Adrenal gland (tissue), 12 donors: ENCODE measurements around the gene ALOX15. TPM values are rescaled to one million over a fixed set of nuclear protein-coding genes. Genes with fewer than 3 reads are reported as not detected.
"Not testable (repeated sequence)": the region's sequence is repeated elsewhere in the genome, so short reads cannot be mapped to it uniquely, and the experiment has no call there.

Experiments used
- DNase-seq, 7 donors: peaks; one replicate each; pipeline ENCODE4 v3.0.0-alpha.2; 2019 to 2020
- H3K27ac ChIP-seq, 5 donors: fragments of 200-600 bp; sonication (generic) in 4 of 5; 1 replicate in 3 of 5; 2 replicates in 2 of 5; pipeline versions ENCODE4 v1.5.1 to v1.8.0; 2016 to 2020; ENCODE audit warnings: mild to moderate bottlenecking in 1 of 5
- H3K27me3 ChIP-seq: fragments of 200-600 bp; 2 replicates; pipeline ENCODE4 v1.8.0; 2021
- H3K36me3 ChIP-seq, 2 donors: fragments of 200-600 bp; replicated peaks in 1 of 2; 1 replicate in 1 of 2; 2 replicates in 1 of 2; pipeline versions ENCODE4 v1.5.1 to v1.8.0; 2018 to 2022
- H3K4me1 ChIP-seq, 2 donors: fragments of 200-600 bp; replicated peaks in 1 of 2; 1 replicate in 1 of 2; 2 replicates in 1 of 2; pipeline versions ENCODE4 v1.5.1 to v1.8.0; 2018 to 2021
- H3K4me3 ChIP-seq, 4 donors: fragments of 200-600 bp; sonication (generic) in 3 of 4; one replicate each; pipeline ENCODE4 v1.5.1; 2016 to 2018
- H3K9me3 ChIP-seq, 3 donors: fragments of 200-600 bp; sonication (generic) in 1 of 3; replicated peaks in 1 of 3; 1 replicate in 2 of 3; 2 replicates in 1 of 3; pipeline versions ENCODE4 v1.5.1 to v1.8.0; 2016 to 2021
- POLR2A ChIP-seq, 2 donors: fragments of 450-650 bp; IDR thresholded peaks; one replicate each; pipeline ENCODE4 v1.6.1; 2017; ENCODE audit warnings: antibody characterized with exemption in 2 of 2, mild to moderate bottlenecking in 2 of 2, moderate library complexity in 1 of 2
- WGBS, 4 donors: extraction: QIAGEN DNeasy Blood & Tissue Kit in 2 of 4; methylation state at CpG; one replicate each; pipeline versions ENCODE4 v1.1.5 to v1.1.7; 2013 to 2017; 5-methylcytosine and 5-hydroxymethylcytosine counted together
- intact Hi-C, 2 donors: fragments of 100-400 bp; cut with DNase I; formaldehyde crosslinking; loops; one replicate each; pipeline versions ENCODE4 v1.14.1 to v1.15.0; 2022 to 2023
- polyA plus RNA-seq, 3 donors: library from polyadenylated mRNA; stranded (reverse); fragments of 200-250 nt in 2 of 3; fragments of 350-450 nt in 1 of 3; fragmentation: Illumina TruSeq in 1 of 3; extraction: RNeasy Lipid Tissue Mini Kit (QIAGEN cat#74804) in 1 of 3; gene quantifications; one replicate each; pipeline ENCODE4 v1.2.3, GENCODE V29; 2013 to 2014
- total RNA-seq, 9 donors: library from RNA; depleted of rRNA in 4 of 9; stranded (reverse); fragments of >200 nt in 4 of 9; fragments of 120-200 nt in 1 of 9; fragmentation: NEBNext Ultra II Directional in 1 of 9; extraction: Animal tissue kit (Norgen Biotek cat#: 25700) in 1 of 9; gene quantifications; one replicate each; pipeline versions ENCODE4 v1.1.0 to v1.2.4, GENCODE V29; 2013 to 2023
- TF ChIP-seq, protein P1 (sequence below), 6 experiments: fragments of 450-650 bp in 4 of 6; fragments of 200-600 bp in 2 of 6; sonication (generic) in 1 of 6; IDR thresholded peaks; 1 replicate in 5 of 6; 2 replicates in 1 of 6; pipeline versions ENCODE4 v1.5.1 to v1.8.0; 2016 to 2021; ENCODE audit warnings: antibody characterized with exemption in 6 of 6, mild to moderate bottlenecking in 2 of 6, moderate library complexity in 1 of 6
- donor health status: healthy with polysubstance abuse.
- donor health status: Bipolar disorder and iron deficiency.
- donor health status: DM: yes; HTN: yes; CAD: no.
- donor health status: DM: no; HTN: no; CAD: no.
- donor health status: DM: no; HTN: no; CAD: no.
- donor health status: DM: yes; HTN: yes; CAD: no.

The ALOX15 gene
- total and polyA plus RNA-seq, 12 donors = 0.08 to 0.56 (median 0.22) TPM; not detected in 9

GRCh38 chr17:4664230-4664629 is 22.8 kb upstream of the ALOX15 start:
- H3K4me3 ChIP-seq = no peak overlapping the region

DNA sequence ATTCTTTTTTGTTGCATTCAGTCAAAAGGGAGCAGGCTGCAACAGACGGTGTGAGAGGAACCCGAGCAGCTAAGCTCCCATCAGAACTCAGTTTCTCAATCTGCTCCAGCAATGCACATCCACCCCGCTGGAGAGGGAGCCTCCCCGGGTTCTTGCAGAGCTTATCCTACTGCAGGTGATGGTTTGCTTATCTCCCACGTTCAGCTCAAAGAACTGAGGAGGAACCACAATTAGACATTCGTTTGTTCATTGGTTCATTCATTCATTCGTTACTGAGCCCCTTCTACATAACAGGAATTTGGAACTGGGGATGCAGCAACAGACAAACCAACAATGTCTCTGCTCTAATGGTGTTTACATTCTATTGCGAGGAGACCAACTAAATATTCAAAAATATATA is 22.2 kb upstream of the ALOX15 start:
- no peaks in the 10 kb centered on the region for H3K36me3 ChIP-seq
- no peak overlapping the region for H3K27ac ChIP-seq
- H3K9me3 ChIP-seq = no peaks in the 10 kb centered on the region
- no peaks in the 10 kb centered on the region for H3K4me1 ChIP-seq
- intact Hi-C loops = no loop called here
- WGBS, 4 donors = 71 to 80% (median 74%) methylated on average over 7 to 8 of the region's 8 CpGs
- no peak for TF ChIP-seq POLR2A (IDR thresholded peaks at IDR 0.05)
- TF ChIP-seq, protein P1, sequence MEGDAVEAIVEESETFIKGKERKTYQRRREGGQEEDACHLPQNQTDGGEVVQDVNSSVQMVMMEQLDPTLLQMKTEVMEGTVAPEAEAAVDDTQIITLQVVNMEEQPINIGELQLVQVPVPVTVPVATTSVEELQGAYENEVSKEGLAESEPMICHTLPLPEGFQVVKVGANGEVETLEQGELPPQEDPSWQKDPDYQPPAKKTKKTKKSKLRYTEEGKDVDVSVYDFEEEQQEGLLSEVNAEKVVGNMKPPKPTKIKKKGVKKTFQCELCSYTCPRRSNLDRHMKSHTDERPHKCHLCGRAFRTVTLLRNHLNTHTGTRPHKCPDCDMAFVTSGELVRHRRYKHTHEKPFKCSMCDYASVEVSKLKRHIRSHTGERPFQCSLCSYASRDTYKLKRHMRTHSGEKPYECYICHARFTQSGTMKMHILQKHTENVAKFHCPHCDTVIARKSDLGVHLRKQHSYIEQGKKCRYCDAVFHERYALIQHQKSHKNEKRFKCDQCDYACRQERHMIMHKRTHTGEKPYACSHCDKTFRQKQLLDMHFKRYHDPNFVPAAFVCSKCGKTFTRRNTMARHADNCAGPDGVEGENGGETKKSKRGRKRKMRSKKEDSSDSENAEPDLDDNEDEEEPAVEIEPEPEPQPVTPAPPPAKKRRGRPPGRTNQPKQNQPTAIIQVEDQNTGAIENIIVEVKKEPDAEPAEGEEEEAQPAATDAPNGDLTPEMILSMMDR (IDR thresholded peaks at IDR 0.05) = no peak
- no peaks in the 10 kb centered on the region for H3K27me3 ChIP-seq
- H3K4me3 ChIP-seq = no peak overlapping the region
- no peak for DNase-seq

More at GRCh38 chr17:4664230-4664629, 22.8 kb upstream of the ALOX15 start:
- intact Hi-C loops = no loop called here
- no peak overlapping the region for H3K27ac ChIP-seq
- H3K9me3 ChIP-seq = no peaks in the 10 kb centered on the region
- no peak for DNase-seq
- no peak for TF ChIP-seq POLR2A (IDR thresholded peaks at IDR 0.05)
- TF ChIP-seq, protein P1 (IDR thresholded peaks at IDR 0.05) = no peak
- H3K27me3 ChIP-seq = no peaks in the 10 kb centered on the region
- no peaks in the 10 kb centered on the region for H3K36me3 ChIP-seq
- 75 to 85% (median 79%) methylated on average over 9 of the region's 9 CpGs for WGBS, 4 donors
- H3K4me1 ChIP-seq = no peaks in the 10 kb centered on the region

DNA sequence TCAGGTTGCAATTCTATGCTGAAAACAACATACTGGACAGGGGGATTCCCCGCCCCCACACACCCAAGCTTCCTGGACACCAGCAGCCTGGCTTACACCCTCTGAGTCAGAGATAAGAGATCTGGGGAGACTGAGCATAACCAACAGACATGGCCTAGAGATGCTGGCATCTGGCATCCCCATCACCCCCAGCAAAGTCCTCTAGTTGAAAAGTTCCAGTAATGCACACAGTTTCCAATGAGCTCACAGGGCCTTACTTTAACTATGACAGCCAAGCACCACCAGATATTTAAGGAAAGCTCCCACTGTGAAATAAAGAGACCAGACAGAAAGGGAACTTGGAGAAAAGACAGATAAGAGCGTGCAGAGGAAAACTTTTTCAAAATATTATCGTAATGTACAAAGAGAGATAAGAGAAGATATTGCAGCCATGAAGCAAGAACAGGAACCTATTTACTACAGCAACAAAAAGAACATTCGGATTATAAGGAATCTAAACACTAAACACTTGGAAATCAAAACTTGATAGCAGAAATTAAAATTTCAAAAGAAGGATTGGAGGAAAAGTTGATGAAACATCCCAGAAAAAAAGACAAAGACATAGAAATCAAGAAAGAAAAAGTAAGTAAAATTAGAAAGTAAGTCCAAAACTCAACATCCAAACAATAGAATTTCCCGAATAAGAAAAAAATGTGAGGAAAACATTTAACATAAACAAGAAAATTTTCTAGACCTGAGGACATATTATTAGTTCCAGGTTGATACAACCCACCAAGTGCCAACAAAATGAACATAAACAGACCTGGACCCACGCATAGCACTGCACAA is 17.2 kb upstream of the ALOX15 start:
- no peak for DNase-seq
- Histone ChIP-seq H3K4me1 (no peaks in the 10 kb centered on the region), H3K4me3 (no peak overlapping the region), H3K27ac (no peak overlapping the region), H3K36me3 (no peaks in the 10 kb centered on the region), H3K9me3 (no peaks in the 10 kb centered on the region), H3K27me3 (no peaks in the 10 kb centered on the region)
- intact Hi-C loops = no loop called here
- no peak for TF ChIP-seq POLR2A (IDR thresholded peaks at IDR 0.05)
- TF ChIP-seq, protein P1 (IDR thresholded peaks at IDR 0.05) = no peak
- WGBS, 4 donors = 62 to 81% (median 71%) methylated on average over 6 of the region's 6 CpGs

- Histone ChIP-seq H3K27ac (no peak overlapping the region), H3K9me3 (no peaks in the 10 kb centered on the region), H3K4me3 (no peak overlapping the region), H3K4me1 (no peaks in the 10 kb centered on the region), H3K27me3 (no peaks in the 10 kb centered on the region), H3K36me3 (no peaks in the 10 kb centered on the region)
- WGBS, 4 donors = 82 to 100% (median 93%) methylated on average over 2 of the region's 2 CpGs
- no peak for TF ChIP-seq POLR2A (IDR thresholded peaks at IDR 0.05)
- TF ChIP-seq, protein P1 (IDR thresholded peaks at IDR 0.05) = no peak
- intact Hi-C loops = no loop called here
- DNase-seq = no peak
Measured at GRCh38 chr17:4657678-4658077, 16.2 kb upstream of the ALOX15 start.

DNA sequence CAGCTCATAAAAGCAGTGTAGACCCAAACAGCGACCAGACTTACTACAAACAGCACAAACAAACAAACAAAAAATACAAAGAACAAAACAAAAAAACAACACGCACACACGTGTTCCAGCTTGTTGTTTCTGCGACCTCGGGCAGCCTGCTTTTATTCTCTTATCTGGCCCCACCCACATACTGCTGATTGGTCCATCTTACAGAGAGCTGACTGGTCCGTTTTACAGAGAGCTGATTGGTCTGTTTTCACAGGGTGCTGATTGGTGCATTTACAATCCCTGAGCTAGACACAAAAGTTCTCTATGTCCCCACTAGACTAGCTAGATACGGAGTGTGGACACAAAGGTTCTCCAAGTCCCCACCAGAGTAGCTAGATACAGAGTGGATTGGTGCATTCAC is 14.5 kb upstream of the ALOX15 start:
- DNase-seq, H3K27ac ChIP-seq, H3K36me3 ChIP-seq, H3K4me3 ChIP-seq, H3K9me3 ChIP-seq, H3K27me3 ChIP-seq, intact Hi-C loops, H3K4me1 ChIP-seq: not testable (repeated sequence)
- 80 to 91% (median 87%) methylated on average over 7 of the region's 7 CpGs for WGBS, 4 donors
